Measurements from ENCODE around the gene OR5C1.

GRCh38 chr9:122785269-122785668, 3.5 kb upstream of the OR5C1 start:
- TF ChIP-seq POLR2A (IDR thresholded peaks at IDR 0.05) = no peak
- TF ChIP-seq CTCF (IDR thresholded peaks at IDR 0.05) = no peak
- TF ChIP-seq POLR2AphosphoS5 (IDR thresholded peaks at IDR 0.05; ENCODE audit: insufficient read depth in 1 of 2, low read depth in 1 of 2) = no peak
